HepG2 (cell line): ENCODE results near the gene PRR5L. TPM values are rescaled to one million over a fixed set of nuclear protein-coding genes. Genes with fewer than 3 reads are reported as not detected.

ENCODE experiments used
- ATM ChIP-seq: fragments of 450-650 bp; IDR thresholded peaks from 2 replicates; pipeline ENCODE4 v1.7.1; 2017; ENCODE audit warnings: mild to moderate bottlenecking, borderline replicate concordance
- CSRNP1 ChIP-seq: sonication (generic); formaldehyde crosslinking; IDR thresholded peaks from 2 replicates; pipeline ENCODE4 v1.8.1; 2023; ENCODE audit warnings: mild to moderate bottlenecking, missing genetic modification reagents
- GATAD2A ChIP-seq: IDR thresholded peaks from 2 replicates; pipeline ENCODE4 v1.6.1; 2016
- JUN ChIP-seq: sonication (generic); formaldehyde crosslinking; IDR thresholded peaks from 2 replicates; pipeline ENCODE4 v1.4.0; 2020; ENCODE audit warnings: mild to moderate bottlenecking, missing genetic modification reagents
- KLF15 ChIP-seq: sonication (generic); formaldehyde crosslinking; IDR thresholded peaks from 2 replicates; pipeline ENCODE4 v1.8.1; 2023; ENCODE audit warnings: borderline replicate concordance, mild to moderate bottlenecking, inconsistent platforms, missing genetic modification reagents, mixed read lengths
- LRRFIP1 ChIP-seq: sonication (generic); formaldehyde crosslinking; conservative IDR thresholded peaks from 2 replicates; pipeline ENCODE4 v1.4.0; 2020; ENCODE audit warnings: missing genetic modification reagents
- NR0B2 ChIP-seq: sonication (generic); formaldehyde crosslinking; IDR thresholded peaks from 2 replicates; pipeline ENCODE4 v1.4.0; 2020; ENCODE audit warnings: mild to moderate bottlenecking, missing genetic modification reagents
- RXRA ChIP-seq: sonication (generic); formaldehyde crosslinking; IDR thresholded peaks from 2 replicates; pipeline ENCODE4 v1.5.1; 2020; ENCODE audit warnings: missing genetic modification reagents
- SAFB2 ChIP-seq: sonication (generic); formaldehyde crosslinking; IDR thresholded peaks from 2 replicates; pipeline ENCODE4 v1.5.1; 2020; ENCODE audit warnings: missing genetic modification reagents, low read depth, mild to moderate bottlenecking, borderline replicate concordance
- TEAD3 ChIP-seq: optimal IDR thresholded peaks from 2 replicates; pipeline ENCODE3; 2016; ENCODE audit warnings: borderline replicate concordance
- YY1 ChIP-seq: IDR thresholded peaks from 2 replicates; pipeline ENCODE4 v1.6.1; 2011; ENCODE audit warnings: low read length, low read depth, moderate library complexity, mild to moderate bottlenecking; ENCODE audit not compliant: insufficient read depth, insufficient replicate concordance
- ZBTB4 ChIP-seq: sonication (generic); formaldehyde crosslinking; IDR thresholded peaks from 2 replicates; pipeline ENCODE4 v1.4.0; 2020; ENCODE audit warnings: missing genetic modification reagents, mild to moderate bottlenecking, borderline replicate concordance
- ZC3H13 ChIP-seq: sonication (generic); formaldehyde crosslinking; IDR thresholded peaks from 2 replicates; pipeline ENCODE4 v1.8.1; 2023; ENCODE audit warnings: mild to moderate bottlenecking, missing genetic modification reagents, moderate library complexity
- ZFP36L2 ChIP-seq: sonication (generic); formaldehyde crosslinking; IDR thresholded peaks from 2 replicates; pipeline ENCODE4 v1.4.0; 2020; ENCODE audit warnings: missing genetic modification reagents
- ZMAT3 ChIP-seq: sonication (generic); formaldehyde crosslinking; conservative IDR thresholded peaks from 2 replicates; pipeline ENCODE4 v1.7.0; 2021; ENCODE audit warnings: missing genetic modification reagents
- ZNF430 ChIP-seq: sonication (generic); formaldehyde crosslinking; IDR thresholded peaks from 2 replicates; pipeline ENCODE4 v1.9.0; 2021; ENCODE audit warnings: mild to moderate bottlenecking, missing genetic modification reagents
- ZNF432 ChIP-seq: sonication (generic); formaldehyde crosslinking; IDR thresholded peaks from 2 replicates; pipeline ENCODE4 v1.5.0; 2020; ENCODE audit warnings: missing genetic modification reagents, mild to moderate bottlenecking, borderline replicate concordance
- ZNF850 ChIP-seq: sonication (generic); formaldehyde crosslinking; conservative IDR thresholded peaks from 2 replicates; pipeline ENCODE4 v1.9.0; 2021; ENCODE audit warnings: mild to moderate bottlenecking, missing genetic modification reagents
- polyA plus RNA-seq, 8 experiments: library from polyadenylated mRNA; depleted of rRNA in 3 of 8; stranded (reverse) in 7 of 8; unstranded in 1 of 8; fragments of >200 nt; fragmentation: Illumina TruSeq in 4 of 8; extraction: Trizol in 4 of 8; gene quantifications; 2 replicates each; pipeline versions ENCODE4 v1.2.1 to v1.2.3, GENCODE V29; 2011 to 2016; ENCODE audit warnings: low read depth in 4 of 8, missing spikeins in 1 of 8, mixed read lengths in 1 of 8; ENCODE audit not compliant: insufficient read depth in 1 of 8
- total RNA-seq, 5 experiments: library from RNA; depleted of rRNA; stranded (reverse); fragments of >200 nt; fragmentation: Illumina TruSeq; extraction: Trizol; gene quantifications; 2 replicates each; pipeline ENCODE4 v1.2.3, GENCODE V29; 2016; ENCODE audit warnings: low read depth in 1 of 5

PRR5L gene
- total and polyA plus RNA-seq, 2 of the 13 experiments (the other 11 are each of a cell fraction or from before 2014, with no cell fraction given): 0.16 TPM; not detected in 1

- TF ChIP-seq ZBTB4 (CRISPR knock-in tag): peak; percentile 54; the same call in 1 of the 2 replicates
- no peak; the same call in 1 of the 2 replicates for TF ChIP-seq CSRNP1
- TF ChIP-seq ZMAT3: peak; percentile 93
- TF ChIP-seq YY1: peak; percentile 71
- no peak; the same call in 1 of the 2 replicates for TF ChIP-seq ZNF430
- TF ChIP-seq NR0B2 (CRISPR knock-in tag): peak; percentile 80; the same call in 1 of the 2 replicates
- no peak for TF ChIP-seq ZNF850 (CRISPR knock-in tag)
- TF ChIP-seq LRRFIP1 (CRISPR knock-in tag): 0 out of 2 replicates have a peak, but pooled peaks have one; percentile 33
- no peak for TF ChIP-seq KLF15 (CRISPR knock-in tag)
- TF ChIP-seq ATM: no peak
- peak; percentile 42; the same call in 1 of the 2 replicates for TF ChIP-seq GATAD2A
- TF ChIP-seq RXRA (CRISPR knock-in tag): peak; percentile 59
- peak; percentile 82 for TF ChIP-seq SAFB2 (CRISPR knock-in tag)
- TF ChIP-seq JUN (CRISPR knock-in tag): 0 out of 2 replicates have a peak, but pooled peaks have one; percentile 24
- no peak for TF ChIP-seq ZNF432 (CRISPR knock-in tag)
- TF ChIP-seq TEAD3: peak; percentile 41
- TF ChIP-seq ZC3H13: no peak
- no peak; the same call in 1 of the 2 replicates for TF ChIP-seq ZFP36L2
Observed at GRCh38 chr11:36509694-36510593, 213.9 kb downstream of the PRR5L start, which contains the start of gene TRAF6 (continued).
